Measurements from ENCODE around the gene POLG.

POLG gene

DNA sequence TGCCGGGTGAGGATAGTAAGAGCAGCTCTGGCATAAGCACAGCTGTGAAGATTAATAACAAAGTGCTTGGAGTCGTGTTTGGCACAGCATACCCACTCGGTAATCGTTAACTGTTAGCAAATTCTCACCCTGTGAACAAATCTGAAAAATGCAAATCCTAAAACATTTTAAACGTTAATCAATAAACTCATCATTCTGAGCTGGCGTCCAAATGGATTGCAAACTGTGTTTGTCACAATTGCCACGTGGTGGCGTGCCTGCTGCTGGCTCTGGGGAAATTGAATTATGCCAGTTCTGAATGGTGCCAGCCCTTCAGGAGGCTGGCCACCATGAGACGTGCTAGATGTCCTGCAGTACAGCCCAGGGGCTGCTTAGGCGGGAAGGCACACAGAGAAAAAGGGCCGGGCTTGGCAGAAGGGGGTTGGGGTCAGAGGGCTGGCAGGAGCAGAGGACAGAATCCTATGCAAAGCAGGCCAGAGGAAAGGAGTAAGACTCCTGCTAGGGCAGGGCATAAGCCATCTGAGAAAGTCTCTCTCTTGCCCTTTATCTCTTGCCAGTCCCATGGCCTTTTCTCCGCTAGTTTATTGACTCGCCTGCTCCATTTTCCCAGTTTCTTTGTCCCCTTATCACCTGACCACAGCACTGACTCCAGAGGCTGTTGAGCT, 22.1 kb upstream of the POLG start:
- no peak for DNase-seq (ENCODE audit: low read depth in 2 of 2)

DNA sequence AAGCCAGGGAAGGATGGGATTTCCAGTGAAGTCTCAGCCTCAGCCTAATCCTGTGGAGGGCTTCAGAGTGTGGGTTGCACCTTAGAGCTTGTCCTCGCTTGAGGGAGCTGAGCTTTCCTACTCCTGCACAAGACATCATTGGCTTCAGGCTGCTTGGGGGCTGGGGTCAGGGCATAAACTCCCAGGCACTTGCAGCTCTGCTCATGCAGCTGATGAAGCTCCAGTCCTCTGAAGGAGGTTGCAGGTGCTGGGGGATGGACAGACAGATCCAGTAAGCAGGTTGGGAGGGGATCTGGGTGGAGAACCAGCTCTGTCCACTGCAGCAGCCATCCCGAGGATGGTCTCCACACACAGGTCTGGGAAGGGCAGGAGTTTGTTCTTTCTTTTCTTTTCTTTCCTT, 19.4 kb upstream of the POLG start:
- DNase-seq (ENCODE audit: low read depth in 2 of 2): no peak

DNA sequence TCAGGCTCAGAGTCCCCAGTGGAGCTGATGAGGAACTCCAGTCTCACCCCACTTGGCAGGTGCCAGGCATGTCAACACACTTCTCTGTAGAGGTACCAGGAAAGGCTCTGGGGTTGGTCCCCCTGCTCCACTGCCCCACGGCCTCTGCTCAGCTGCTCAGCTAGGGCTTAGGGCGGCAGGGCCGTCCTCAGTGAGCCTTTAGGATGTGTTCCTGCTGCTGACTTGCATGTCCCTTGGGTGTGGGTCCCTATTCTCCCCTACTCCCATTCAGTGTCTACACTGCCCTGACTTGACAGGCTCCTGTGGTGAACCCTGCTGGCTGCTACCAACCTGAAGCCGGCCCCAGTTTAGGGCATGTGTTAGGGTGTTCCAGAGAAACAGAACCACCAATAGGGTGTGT, 17.9 kb upstream of the POLG start:
- DNase-seq (ENCODE audit: low read depth in 2 of 2): no peak

DNA sequence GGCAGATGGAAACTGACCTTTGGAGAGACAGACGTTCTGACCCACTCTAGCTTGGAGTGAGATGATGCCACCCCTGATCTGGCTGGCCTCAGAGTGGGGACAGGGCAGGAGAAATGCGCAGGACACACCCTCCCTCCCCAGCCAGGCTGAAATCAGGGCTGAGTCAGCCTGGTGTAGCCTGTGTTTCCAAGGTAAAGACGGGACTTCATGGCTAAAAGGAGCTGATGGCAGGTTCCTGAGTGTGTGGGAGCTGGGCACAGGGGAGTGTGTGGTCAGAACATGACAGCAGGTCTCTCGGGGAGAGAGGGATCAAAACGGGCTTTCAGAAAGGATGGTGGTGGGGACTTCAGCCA, 14.6 kb upstream of the POLG start:
- no peak for DNase-seq (ENCODE audit: low read depth in 2 of 2)

DNA sequence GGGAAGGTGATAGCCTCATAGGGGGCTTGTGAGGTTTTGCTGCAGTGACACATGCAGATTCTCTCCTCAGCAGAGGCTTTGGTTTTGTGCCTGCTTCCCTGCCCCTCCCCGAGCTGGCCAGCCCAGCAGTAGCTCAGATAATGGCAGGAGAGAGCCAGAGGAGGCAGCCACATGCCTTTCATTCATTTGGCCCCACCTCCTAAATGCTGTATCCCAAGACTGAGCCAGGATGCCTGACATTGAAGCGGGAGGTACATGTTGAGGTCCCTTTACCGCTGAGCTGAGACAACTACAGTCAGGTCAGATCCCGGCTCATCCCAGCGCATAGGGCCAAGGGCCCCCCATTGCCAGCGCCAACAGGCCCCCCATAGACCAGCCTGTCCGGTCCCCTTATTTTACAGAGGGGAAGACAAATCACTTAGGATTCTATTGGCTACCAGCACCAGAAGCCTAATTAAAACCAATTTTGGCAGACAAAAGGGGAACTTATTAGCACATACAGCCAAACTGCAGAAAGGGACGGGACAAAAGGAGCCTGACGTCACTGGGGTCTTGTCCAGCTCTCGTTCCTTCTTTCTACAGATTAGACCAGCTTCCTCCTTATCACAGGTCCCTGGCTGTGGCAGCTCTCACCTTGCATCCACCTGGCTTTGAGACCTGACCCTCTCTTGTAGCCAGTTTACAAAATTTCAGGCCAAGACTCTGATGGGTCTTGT, 12.1 kb upstream of the POLG start:
- DNase-seq (ENCODE audit: low read depth in 2 of 2): no peak

DNA sequence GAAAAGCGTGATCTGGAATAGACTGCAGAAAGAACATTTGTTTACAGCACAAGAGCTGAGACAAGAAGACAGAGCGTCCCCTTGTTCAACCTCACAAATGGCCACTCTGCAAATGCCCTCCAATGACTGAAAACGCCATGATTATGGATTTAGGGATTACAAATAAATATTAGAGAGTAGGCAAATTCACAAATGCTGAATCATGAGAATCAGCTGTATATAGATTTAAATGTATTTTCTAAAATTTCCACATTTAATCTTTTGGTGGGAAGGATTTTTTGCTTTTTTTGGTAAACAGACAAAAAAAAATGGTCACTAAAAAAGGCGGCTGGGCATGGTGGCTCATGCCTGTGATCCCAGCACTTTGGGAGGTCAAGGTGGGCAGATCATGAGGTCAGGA, 10.6 kb upstream of the POLG start:
- no peak for DNase-seq (ENCODE audit: low read depth in 2 of 2)

DNA sequence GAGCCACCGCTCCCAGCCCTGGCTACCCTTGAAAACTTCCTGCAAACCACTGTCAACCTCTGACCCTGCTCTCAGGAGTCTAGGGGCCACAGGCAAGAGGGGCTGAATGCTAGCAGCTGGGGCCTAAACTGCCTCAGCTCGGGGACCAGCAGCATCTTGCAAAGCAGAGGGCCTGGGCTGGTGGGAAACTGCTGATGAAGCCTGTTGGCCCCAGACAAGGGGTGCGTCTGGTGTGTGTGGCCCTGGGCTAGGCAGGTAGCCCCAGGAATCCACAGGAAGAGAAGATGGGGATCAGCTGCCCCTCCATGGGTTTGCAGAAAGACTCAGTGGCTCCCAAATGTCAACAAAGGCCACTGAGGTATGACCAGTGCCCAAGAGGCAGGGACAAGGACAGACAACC, 8.2 kb upstream of the POLG start:
- no peak for DNase-seq (ENCODE audit: low read depth in 2 of 2)

DNA sequence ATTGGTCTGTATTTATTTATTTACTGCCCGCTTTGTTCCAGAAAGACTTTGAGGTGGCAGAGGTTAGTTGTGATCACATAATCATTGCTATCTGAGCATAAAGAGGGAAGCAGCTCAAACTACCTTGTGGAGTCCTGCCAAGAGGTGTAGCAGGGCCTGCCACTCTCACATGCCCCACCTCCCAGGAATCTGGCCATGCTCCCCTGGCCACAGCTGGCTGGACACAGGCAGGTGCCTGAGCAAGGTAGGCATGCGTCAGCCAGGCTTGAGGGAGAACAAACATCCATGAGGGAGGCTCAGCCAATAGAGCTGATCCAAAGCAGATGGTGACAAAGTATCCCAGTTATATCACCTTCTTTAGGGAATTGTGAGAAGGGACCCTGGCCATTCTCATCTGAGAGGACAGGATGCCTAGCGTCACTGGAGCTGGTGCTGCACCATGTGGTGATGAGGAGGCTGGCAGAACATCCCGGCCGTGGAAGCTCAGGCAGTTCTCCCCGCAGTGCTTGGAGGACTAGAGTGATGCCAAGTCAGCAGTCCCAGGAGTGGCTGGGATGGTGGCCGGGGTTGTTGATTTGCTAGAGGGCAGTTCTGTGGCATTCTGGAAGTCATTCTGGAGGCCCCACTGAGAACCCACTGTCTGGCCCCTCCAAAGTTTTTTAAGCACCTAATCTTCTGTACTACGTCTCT, 6.8 kb upstream of the POLG start:
- DNase-seq (ENCODE audit: low read depth in 2 of 2): no peak

DNA sequence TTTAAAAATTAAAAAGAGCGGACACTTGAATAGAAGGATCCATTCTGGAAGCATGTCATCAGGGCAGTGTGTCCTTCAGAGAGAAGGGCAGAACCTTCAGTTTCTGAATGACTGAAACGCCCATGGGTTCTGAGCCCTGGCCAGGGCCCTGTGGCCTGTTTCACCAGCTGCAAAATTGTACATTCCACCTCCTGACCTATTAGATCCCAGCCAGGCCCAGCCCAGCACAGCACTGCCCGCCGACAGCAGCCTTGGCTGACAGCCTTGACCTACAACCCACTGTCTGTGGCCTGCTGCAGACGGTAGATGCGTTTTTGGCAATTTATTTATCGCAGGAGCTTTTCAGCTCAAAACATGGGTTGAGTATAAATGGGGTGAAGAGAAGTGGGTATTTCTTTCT, 5.9 kb upstream of the POLG start:
- DNase-seq (ENCODE audit: low read depth in 2 of 2): no peak

DNA sequence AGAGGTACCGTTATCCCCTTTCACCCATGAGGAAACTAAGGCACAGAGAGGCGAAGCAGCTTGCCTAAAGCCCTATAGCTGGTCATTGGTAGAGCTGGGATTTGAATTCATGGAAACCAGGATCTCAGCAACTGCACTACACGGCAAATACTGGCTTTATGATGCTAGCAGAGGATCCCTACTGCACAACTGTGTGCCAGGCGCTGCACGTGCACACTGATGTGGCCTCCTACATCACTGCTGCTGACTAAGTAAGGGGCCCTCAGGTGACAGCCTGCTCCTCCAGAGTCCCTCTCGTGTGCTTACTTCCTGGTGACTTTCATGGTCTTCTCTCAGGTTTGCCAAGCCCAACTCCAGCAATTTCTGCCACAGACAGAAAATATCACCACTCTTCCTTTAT, 3.4 kb upstream of the POLG start:
- no peak for DNase-seq (ENCODE audit: low read depth in 2 of 2)

DNA sequence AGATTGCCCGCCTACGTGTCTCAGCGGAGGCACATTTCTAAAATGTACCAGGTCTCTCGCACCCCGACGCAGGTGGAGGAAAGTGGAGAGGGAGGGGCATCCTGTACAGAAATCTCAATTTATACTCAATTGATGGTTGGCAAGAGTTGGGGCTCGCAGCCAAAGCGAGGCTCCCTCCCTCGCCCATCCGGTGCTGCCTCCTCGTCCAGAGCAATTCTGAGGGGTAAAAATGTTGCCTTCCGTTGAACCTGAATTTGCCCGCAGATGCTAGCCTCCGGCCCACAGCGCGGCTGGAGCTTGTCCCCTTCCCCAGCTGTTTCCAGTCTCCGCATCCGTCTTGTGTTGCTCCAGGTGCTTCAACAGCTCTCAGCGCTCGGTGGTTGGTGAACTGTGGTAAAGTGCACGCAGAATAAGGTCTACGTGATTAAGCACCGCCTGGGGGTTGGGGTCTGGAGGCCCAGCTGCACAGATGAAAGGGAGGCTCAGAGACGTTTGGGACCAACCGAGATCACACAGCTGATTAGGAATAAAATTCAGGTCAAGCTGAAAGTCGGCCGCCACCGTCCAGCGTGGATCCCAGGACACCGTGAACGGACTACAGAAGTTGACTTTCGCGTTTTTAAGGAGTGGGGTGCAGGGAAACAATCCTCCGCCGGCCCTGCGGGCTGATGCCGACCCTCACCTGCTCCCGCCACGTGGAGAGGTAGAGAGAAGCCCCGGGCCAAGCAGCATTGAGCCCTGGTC, 846 bp upstream of the POLG start:
- DNase-seq (ENCODE audit: low read depth in 2 of 2): no peak

DNA sequence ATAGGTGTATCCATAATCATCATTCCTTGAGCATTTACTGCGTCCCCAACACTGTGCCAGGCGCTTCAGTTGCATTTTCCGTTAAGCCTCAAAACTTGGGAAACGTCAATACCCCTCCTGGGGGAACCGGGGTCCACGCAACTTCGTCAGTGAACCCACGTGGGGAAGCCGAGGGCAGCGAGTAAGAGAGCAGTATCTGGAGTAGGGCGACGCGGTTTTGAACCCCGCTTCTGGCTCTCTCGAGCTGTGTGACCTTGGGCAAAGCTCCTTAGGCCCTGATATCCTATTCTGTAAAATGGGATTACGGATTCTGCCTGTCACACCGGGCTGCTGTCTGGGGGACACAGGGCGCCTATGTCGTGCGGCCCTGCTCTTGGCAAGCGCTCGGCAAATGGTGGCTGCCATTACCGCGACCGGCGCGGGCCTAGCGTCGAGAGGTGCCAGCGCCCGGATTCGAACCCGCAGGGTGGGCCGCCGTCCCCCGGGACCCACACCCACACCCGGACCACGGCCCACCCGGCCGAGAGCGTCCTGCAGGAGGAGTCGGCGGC, 590 bp downstream of the POLG start:
- DNase-seq (ENCODE audit: low read depth in 2 of 2): peak in 1 of 2 experiments; percentile 46

DNA sequence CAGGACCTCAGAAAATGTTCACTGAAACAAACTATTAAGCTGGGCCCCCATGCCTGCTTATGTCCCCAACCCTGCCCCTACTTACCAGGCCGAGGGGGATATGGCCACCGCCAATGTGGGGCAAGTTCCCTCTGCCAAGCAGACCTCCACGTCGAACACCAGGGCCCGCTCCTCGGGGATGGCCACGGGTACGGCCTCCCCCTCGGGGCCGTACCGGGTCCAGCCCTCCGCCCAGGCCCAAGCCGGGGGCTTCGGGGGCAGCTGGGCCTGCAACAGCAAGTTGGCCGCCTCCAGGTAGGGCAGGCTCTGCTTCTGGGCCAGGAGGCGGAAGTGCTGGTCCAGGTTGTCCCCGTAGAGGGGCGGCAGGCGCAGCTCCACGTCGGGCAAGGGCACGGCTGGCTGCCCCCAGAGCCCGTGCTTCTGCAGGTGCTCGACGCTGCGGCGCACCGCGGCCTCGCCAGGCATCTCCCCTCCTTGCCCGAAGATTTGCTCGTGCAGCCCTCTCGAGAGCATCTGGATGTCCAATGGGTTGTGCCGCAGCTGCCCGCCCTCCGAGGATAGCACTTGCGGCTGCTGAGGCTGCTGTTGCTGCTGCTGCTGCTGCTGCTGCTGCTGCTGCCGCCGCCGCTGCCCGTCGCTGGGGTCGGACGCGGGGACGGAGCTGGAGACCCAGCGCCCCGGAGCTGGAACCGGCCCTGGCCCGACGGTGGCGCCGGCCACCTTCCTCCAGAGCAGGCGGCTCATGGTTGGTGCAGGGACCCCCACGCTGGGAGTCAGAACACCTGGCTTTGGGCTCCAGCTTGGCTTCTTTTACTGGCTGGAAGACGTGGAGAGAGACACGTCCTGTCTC, 1.4 kb downstream of the POLG start:
- DNase-seq (ENCODE audit: low read depth in 2 of 2): no peak

DNA sequence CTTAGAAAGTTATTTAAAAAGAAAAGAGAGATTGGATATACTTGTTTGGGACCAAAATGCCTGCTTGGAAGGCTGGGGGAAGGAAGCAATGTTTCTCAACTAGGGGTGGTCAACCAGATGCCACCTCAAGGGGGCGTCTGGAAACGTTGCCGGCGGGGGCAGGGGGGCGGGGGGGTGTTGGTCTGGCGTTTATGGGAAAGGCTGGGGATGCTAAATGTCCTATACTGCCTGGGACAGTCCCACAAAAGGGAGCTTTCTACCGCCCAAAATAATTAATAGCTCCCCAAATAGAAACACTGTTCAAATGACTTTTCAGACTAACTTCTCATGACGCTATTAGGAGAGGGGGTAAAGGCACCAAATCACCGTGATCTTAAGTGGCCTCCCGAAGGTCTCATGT, 2.2 kb downstream of the POLG start:
- no peak for DNase-seq (ENCODE audit: low read depth in 2 of 2)

DNA sequence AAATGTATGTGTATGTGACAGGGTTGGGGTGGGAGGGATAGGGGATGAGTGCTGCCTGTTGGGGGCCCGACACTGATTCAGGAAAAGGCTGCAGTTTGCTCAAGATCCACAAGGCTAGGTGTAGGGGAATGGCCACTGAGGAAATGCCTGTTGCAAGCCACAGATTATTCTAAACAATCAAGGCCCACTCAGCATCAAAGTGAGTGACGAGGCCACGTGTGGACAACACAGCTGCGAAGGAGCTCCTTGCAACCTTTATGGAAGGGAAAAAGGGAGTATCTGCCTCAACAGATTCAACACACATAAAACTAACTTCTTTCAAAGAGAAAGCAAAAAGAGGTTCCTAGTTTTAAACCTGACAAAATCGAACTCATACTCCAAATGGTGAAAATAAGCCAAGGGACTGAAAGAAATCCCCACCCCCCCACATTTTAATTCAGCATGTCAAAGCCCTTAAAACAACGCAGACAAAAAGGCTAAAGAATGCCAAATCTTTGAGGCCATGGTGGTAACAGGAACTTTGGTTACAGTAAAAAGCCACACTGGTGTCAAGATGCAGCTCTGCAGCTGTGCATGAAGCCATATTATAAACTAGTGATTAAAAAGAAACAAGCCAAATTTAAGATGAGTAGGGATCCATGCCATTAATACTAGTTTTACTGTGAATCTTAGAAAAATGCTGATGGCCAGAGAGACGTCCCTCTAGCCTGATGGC, 3.6 kb downstream of the POLG start:
- DNase-seq (ENCODE audit: low read depth in 2 of 2): no peak

DNA sequence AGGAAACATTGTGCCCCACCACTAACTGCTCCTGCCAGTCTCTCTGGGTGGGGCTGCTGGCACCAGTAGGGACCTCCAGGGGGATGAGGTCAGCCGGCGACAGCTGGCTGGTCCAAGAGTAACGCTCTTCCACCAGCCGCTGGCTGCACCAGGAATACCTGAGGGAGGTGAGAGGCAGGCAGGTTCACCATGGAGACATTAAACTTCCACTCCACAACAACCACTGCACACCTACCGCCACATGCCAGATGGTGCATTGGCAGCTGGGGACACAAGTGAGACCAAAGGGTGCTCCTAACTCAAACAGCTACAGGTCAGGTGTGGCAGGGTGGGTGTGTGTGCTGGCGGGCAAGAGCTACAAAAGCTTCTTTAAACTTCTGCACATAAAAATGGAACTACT, 4.5 kb downstream of the POLG start:
- DNase-seq (ENCODE audit: low read depth in 2 of 2): no peak

DNA sequence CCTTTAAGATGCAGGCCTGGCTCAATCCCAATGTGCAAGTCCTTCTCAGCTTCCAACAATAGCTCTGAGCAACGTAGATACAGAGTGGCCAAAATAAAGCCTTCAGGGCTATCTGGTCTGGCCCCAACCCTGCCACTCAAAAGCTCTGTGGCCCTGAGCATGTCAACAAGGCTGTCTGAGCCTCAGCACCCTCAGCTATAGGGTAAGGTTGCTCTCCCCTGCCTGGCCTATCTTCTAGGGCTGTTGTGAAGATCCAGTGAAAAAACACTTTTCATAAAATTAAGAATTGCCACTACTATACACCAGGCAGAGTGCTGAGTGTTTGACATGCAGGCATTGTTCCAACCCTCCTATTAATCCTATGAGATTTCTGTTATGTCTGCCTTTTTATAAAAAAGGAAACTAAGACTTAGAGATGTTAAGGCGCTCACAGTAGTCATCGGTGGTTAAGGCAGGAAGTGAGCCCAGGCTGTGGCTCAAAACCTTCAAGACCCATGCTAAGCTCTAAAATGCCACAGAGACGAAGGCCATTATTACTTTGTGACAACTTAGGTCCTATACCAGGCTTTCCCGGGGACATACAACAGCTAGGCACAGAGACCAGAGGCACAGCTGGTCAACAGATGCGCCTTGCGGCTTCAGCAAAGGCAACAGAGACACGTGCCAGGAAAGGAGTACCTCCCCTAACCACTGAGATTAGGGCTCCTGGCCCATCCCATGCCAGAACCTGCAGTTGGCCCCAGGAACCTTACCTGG, 5.1 kb downstream of the POLG start:
- DNase-seq (ENCODE audit: low read depth in 2 of 2): no peak

DNA sequence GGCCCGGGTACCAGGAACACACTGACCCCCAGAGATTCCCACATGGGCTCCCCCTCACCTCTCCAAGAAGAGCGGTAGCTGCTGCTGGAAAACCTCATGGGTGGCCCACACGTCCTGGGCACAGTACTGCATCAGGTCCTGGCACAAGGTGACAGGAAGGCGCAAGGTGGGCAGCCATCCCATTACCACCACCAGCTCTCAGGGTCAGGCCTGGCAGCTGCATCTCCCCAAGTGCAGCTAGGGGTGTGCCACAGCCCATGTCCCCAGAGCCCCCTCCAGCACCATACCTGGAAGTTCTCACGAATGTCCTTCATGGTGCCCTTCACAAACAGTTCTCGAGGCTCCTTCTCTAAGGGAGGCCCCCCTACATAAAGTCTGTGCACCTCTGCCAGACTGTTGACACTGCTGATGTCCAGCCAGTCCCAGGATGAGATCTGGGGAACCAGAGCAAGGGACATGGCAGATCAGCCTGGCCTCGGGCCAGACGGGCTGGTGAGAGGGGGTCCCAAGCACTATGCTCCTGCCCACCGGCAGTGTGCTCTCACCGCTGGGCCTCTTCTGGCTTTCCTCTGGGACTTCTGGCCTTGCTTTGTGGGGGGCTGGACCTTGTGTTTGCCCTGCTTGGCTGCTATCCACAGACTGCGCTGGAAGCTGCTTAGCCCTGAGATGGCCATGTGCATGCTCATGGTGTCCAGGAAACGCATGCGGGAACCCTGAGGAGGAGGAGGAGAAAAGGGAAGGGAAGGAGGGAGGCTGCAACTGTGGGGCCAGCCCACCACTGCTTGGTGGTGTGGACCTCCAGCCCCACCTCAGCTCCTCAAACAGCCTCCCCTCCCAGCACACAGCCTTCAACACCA, 6.0 kb downstream of the POLG start:
- DNase-seq (ENCODE audit: low read depth in 2 of 2): no peak

DNA sequence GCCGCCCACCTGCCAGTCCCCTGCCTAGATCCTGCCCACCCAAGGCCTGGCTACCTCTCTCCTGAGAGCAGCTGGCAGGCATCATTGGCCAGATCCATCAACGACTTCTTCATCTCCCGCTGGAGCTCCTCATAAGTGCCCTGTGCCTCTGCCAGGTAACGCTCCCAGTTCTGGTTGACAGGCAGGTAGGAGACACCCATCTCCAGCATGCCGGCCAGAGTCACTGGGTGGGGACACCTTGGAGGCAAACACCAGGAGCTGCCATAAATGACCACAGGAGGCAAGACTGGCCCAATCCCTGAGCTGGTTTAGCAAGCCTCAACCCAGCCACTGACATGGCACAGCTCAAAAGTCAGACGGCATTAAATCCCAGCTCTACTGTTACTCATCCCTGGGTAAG, 7.5 kb downstream of the POLG start:
- no peak for DNase-seq (ENCODE audit: low read depth in 2 of 2)
